Eye (tissue), 1 donor: Measurements from ENCODE around the gene KRTAP10-8.
"Not testable (repeated sequence)": the region's sequence is repeated elsewhere in the genome, so short reads cannot be mapped to it uniquely, and the experiment has no call there.

Experiments used
- DNase-seq: peaks from one replicate; pipeline ENCODE4 v3.0.0-alpha.2; 2015

The KRTAP10-8 gene

DNA sequence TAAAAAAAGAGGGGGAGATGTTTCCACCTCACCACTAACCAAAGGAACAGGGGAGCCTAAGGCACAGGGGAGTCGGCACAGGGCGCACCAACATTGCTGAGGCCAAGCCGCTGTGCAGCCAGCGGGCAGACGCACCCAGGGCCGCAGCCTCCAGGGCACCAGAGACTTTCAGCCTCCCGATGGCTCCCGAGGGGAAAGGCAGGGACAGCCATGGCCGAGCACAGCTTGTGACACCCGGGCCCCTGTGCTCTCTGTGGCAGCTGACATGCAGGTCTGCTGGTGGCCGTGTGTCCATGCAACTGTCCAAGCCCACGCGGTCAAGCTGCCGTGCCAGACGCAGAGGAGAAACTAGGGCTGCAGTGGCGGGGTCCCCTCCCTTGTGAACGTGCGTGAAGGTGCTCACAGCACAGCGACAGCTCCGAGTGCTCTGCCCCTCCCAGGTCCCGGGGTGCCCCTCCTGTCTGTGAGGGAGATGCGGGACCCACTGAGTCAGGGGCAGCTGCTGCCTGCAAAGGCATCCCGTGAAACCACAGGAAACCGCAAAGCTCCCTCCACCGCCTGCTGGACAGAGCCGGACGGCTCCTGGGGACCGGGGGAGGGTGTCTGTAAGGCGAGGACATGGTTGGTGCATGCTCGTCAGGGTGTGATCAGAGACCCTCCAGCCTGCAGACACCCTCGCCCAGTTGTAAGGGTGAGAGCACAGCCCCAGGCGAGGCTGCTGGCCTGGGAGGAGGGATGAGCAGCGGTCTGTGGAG, 36.9 kb downstream of the KRTAP10-8 start:
- no peak for DNase-seq

DNA sequence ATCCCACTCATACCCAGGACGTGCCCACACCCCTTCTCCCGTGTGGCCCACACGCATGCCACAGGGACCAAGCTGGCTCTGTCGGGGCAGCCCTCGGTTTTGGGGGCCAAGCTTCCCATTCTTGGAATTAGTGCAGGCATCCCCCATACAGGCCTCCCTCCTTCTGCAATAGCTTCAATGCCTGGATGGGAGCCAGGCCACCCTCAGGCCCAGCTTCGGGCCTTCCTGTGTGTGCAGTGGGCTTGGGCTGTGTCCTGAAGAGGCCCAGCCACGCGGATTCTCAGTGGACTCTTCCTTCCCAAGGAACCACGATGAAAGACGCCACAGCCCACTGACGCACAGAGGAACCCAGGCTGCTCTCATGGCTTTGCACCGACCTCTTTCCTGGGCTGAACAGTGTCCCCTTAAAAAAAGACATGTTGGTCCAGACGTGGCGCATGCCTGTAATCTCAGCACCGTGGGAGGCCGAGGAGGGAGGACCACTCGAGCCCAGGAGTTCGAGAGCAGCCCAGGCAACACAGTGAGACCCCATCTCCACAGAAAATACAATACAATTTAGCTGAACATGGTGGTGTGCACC, 37.7 kb downstream of the KRTAP10-8 start:
- no peak for DNase-seq

DNA sequence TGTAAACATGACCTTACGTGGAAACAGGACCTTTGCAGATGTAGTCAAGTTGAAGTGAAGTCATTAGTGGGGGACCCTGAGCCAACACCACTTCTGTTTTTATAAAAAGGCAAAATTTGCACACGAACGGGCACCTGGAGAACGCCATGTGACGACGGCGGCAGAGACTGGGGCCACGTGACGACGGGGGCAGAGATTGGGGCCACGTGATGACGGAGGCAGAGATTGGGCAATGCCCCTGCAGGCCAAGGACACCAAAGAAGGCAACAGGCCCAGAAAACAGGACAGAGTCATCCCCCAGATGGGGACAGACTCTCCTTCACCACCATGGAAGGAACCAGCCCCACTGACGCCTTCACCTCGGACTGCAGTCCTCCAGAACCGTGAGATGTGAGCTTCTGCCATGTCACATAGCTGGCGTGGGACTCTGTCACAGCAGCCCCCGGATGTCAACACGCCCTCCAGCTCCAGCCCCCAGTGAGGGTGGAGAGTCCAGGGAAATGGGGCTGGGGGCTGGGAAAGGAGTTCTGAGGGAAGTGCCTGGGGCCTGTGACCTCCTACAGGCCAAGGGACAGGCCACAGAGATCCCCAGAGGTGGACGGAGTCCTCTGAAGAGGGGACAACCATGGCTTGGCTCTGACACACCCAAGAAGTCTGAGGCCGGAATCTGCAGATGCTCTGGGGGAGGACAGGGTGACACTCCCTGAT, 38.5 kb downstream of the KRTAP10-8 start:
- no peak for DNase-seq

DNA sequence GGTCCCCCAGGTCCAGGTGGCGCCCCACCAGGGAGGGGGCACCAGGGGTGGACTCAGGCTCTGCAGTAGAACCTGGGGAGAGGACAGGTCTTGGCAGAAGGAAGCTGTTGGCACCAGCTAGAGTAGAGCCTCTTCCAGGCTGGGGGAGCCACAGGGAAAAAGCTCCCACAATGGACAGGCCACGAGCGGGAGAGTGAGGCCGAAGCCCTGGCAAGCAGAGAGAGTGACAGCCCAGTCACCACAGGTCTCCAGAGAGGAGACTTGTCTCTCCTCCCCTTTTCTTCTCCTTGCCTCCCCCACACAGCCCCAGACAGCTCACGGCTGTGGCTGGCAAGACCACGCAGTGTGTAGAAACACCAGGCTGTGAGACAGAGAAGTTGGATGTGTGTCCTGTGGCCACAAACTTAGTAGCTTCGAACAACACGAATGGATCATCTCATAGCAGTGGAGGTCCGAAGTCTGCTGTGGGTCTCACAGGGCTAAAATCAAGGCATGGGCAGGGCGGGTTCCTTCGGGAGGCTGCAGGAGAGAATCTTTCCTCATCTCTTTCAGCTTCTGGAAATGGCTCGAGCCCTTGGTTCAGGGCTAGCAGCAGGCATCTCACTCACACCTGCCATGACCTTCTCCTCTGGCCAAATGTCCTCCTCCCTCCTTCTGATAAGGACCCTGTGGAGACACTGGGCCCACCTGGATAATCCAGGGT, 39.2 kb downstream of the KRTAP10-8 start:
- DNase-seq, result no peak

DNA sequence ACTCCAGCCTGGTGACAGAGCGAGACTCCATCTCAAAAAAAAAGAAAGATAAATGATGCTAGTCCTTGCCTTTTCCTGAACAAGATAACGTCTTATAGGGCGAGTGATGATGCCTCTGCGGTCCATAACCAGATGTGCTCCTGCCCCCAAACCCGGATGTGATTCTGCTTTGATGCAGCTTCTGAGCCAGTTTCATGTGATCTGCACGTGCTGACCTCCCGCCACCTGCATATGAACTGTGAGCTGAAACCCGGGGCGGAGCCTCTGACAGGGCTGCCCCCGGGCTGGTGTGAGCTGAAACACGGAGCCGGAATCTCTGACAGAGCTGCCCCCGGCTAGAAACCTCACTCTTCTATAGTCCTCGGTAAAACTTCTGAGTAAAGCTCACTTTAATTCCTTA, 41.2 kb downstream of the KRTAP10-8 start:
- no peak for DNase-seq

DNA sequence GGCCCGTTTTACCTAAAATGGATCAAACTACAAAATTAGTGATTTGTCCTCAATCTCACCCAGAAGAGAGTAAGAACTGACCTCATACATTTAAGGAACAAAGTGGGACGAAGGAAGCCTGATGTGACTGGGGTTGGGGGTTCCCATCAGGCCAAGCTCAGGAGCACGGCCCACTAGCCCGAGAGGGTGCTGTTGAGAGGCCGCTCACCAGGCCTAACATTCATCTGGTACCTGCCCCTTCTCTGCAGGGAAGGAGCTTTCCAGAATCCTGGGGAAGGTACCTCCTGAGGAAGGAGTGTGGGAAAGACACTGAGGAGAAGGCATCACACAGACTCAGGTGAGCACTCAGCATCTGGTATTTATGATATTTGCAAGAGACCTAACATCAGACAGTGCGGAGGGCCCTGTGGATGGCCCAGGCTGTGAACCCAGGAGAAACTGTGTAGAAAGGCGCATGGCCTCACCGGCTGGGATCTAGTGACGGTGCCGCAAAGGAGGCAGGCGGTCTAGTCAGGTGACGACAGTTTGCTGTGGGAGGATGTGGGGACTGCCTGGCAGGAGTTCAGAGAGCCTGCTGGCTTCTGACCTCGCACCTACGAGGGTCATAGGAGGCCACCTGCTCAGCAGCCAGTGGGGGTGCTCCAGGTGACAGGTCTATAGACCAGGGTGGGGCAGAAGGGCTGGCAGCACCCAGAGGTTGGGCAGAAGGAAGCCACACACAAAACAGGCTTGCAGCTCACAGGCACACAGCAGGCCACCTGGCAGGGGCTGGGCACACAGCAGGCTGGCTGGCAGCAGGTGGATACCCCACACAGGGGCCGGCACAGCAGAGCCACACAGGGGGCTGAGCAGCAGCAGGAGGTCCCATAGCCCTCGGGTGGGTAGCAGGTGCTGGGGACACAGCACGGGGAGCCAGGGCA, 42.0 kb downstream of the KRTAP10-8 start:
- DNase-seq, result no peak

DNA sequence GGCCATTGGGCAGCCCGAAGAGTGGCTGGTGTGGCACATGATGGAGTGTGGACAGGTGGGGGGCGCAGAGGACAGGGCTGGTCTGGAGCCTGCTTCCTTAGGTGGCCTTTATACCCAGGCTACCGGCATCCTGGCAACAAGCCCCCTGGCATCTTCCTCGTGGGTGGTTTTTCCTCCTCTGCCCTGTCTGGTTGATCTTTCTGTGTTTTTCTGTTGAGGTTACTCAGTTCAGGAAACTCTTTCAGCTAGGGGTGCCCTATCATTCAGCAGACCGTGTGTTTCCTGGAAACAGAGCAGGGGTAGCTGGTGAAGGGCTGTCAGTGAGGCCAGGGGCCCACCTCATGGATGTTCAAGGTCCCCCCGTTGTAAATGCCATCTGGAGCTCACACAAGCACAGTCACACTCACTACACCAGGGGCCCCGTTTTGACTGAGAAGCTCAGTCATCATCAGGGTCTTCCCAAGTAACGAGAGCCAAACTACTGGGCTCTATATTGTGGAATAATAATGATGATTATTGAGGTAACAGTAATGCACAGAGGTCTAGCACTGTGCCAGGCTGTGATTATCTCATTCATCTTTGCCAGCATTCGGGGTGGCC, 42.8 kb downstream of the KRTAP10-8 start, which contains the start of gene KRTAP12-4:
TSS of gene KRTAP12-4 (minus strand) at position 84 of the 600 bp plus-strand sequence. CDS start at position 39, 45 bp downstream.
- no peak for DNase-seq

DNA sequence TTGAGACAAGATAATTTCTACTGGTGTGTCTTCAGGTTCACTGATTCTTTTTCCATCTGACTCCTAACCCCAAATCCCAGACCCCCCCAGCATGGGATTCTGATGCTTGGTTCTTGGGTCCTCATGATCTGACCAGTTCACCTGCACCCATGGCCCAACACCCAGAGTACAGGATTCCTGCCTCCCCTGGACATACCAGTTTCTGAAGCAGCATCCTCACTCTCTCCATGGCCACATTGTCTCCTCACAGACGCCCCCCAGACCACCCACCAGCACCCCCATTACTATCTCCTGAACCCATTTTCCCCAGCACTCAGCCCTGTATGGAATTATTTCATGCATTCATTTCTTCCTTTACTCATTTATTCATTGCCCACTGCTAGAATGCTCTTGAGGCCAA, 45.0 kb downstream of the KRTAP10-8 start:
- no peak for DNase-seq

DNA sequence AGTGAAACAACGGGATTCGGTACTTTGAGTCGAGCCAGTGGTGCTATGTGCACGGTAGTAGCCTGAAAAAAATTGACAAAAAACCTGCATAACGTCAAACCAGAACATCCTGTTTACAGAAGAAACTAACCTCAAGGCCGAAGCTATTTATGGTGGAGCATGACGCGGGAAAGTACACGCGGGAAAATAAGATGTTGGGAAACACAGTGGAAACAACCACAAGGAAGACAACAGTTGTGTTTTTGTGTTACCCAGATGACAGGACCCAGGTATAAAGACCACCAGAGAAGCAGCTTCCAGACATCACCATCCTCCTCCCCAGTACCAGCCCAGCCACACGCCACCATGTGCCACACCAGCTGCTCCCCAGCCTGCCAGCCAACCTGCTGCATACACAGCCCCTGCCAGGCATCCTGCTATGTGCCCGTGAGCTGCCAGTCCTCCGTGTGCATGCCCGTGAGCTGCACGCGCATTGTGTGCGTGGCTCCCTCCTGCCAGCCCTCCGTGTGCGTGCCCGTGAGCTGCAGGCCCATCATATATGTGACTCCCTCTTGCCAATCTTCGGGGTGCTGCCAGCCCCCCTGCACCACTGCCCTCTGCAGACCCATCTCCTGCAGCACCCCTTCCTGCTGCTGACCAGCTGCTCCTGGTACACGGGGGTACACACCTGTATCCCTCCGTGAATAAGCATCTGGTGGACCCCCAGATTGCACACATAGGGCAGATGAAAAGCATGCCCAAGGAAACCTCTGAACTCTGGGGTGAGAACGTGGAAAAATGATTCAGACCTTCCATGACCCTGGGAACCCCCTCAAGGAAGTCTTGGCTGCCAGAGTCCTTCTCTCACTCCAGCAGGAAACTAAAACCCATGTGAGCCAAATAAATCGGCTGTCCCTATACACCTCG, 46.0 kb downstream of the KRTAP10-8 start, which contains the start of gene KRTAP12-3:
TSS of gene KRTAP12-3 (plus strand) at position 298 of the 906 bp plus-strand sequence. CDS start at position 346, 48 bp downstream.
- DNase-seq, result no peak

DNA sequence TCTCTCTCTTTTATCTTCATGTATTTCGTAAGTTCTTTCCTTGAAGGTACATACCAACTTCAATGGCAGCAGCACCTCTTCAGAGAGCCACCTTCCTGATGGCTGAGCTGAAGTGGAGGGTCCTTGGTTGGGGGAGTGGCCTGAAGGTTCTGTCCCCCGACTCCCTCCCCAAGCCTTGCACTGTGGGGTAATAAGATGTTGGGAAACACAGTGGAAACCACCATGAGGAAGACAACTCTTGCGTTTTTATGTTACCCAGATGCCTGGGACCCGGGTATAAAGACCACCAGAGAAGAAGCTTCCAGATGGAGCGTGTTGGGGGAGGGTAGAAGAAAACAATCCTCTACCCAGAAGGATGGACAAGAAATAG, 46.6 kb downstream of the KRTAP10-8 start:
- no peak for DNase-seq

DNA sequence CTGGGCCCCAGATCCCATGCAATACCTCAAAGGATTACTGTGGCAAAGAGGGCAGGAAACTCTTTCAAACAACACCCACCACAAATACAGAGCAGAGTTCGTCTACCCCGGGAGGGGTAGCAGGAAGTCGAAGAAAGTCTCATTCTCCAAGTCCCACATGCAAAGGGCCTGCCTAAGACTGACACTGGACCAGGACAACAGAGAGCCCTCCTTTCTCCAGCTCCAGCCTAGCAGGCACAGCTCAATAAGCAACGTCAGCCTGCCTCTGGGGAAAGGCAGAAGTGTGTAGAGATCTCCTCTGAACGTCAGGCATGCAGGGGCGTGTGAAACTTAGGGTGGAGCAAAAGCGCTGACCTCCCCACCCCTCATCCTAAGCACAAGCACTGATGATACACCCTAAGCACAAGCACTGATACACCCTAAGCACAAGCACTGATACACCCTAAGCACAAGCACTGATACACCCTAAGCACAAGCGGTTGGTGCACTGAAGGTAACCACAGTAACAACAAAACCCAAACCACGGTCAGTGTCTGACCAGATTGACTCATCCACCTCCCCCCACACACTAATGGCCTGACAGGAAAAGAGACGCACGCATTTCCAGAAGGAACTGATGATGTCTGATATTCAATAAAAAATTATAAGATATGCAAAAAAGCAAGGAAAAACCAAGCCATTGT, 47.2 kb downstream of the KRTAP10-8 start:
- no peak for DNase-seq

DNA sequence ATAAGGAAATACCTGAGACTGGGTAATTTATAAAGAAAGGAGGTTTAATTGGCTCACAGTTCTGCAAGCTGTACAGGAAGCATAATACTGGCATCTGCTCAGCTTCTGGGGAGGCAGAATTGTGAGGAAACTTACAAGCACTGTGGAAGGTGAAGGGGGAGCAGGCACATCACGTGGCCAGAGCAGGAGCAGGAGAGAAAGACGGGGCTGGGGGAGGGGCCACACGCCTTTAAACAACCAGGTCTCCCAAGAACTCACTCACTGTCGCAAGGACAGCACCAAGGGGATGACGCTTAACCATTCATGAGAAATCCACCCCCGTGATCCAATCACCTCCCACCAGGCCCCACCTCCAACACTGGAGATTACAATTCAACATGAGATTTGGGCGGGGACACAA, 49.7 kb downstream of the KRTAP10-8 start:
- DNase-seq, result not testable (repeated sequence)
